OCI-LY1 (cell line): Measurements from ENCODE around the gene ESPNL.

Experiments
- CTCF ChIP-seq: fragments of 200-600 bp; sonication (generic), shearing (Covaris generic); IDR thresholded peaks from 2 replicates; pipeline ENCODE4 v1.5.1; 2017; ENCODE audit warnings: mild to moderate bottlenecking, antibody characterized with exemption, low read length, moderate library complexity, mixed read lengths
- EZH2 ChIP-seq: fragments of 200-600 bp; sonication (generic), shearing (Covaris generic); IDR thresholded peaks from 2 replicates; pipeline ENCODE4 v1.8.0; 2017; ENCODE audit warnings: borderline replicate concordance, mixed run types, mild to moderate bottlenecking, antibody characterized with exemption, low read length, moderate library complexity, mixed read lengths

- peak; percentile 53 for TF ChIP-seq CTCF
- no peak for TF ChIP-seq EZH2
Measured at GRCh38 chr2:238130696-238131628, 30.8 kb downstream of the ESPNL start.
